ENCODE measurements around the gene NBPF11.
A peak's percentile ranks its signal among the peaks of the same experiment; 100 is the strongest.
"Not testable (repeated sequence)": the region's sequence is repeated elsewhere in the genome, so short reads cannot be mapped to it uniquely, and the experiment has no call there.

The NBPF11 gene, protein sequence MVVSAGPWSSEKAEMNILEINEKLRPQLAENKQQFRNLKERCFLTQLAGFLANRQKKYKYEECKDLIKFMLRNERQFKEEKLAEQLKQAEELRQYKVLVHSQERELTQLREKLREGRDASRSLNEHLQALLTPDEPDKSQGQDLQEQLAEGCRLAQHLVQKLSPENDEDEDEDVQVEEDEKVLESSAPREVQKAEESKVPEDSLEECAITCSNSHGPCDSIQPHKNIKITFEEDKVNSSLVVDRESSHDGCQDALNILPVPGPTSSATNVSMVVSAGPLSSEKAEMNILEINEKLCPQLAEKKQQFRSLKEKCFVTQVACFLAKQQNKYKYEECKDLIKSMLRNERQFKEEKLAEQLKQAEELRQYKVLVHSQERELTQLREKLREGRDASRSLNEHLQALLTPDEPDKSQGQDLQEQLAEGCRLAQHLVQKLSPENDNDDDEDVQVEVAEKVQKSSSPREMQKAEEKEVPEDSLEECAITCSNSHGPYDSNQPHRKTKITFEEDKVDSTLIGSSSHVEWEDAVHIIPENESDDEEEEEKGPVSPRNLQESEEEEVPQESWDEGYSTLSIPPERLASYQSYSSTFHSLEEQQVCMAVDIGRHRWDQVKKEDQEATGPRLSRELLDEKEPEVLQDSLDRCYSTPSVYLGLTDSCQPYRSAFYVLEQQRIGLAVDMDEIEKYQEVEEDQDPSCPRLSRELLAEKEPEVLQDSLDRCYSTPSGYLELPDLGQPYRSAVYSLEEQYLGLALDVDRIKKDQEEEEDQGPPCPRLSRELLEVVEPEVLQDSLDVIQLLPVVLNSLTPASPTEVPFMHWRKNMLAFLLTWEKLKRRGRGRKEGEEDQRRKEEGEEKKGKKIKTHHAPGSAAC

DNA sequence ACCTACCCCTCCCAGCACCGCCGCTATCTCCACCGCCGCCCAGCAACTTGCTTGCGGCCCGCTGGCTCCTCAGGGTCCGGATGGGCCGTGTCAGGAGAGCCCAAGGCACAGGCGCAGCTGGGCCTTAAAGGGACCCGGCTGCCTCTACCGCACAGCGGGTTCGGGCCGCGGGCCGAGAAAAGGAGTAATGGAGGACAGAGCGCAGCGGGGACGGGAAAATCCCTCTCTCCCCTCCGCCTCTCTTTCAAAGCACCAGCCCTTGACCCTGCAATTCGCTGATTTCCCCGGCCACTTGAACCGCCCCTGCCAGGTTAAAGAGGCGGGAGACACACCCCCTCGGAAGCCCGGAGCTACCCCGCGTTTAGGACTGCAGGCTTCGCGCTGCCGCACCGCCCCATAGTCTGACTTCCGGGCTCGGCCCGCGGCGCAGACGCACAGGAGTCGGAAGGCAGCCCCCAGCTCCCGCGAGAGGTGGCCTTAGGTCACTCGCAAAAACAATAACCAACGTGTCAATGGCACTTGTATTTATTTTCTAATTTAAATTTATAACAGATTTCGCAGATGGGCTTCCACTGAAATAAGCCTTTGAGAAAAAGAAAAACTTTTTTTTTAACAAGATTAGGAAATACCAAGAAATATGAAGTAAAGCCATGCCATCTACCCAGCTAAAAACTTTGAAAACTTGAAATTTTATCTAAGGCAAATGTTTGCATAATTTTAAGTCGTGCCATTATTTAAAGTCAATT lies at the start of gene NBPF11:
Gene NBPF11, minus strand, starts transcription at position 371 of the 746 bp plus-strand sequence. CDS start 25,278 bp downstream, outside the sequence.
- peak; percentile 83 for DNase-seq

DNA sequence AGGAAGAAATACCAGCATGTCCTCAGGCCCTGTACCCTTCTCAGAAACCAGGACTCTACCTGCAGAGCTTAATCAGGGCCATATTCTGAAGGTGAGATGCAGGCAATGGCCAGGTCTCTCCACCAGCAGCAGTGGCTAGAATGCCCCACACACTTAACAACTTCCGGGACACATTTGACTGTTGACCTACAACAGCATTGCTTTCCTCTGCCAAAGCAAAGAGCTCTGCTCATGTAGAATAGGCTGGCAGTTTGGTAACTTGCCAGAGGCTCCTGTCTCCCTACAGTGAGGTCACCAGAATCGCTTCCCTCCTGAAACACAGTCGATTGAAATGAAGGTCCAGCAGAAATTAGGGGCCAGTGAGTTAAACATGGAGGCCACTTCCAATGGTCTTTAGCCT lies 45.3 kb upstream of the NBPF11 start:
- not testable (repeated sequence) for DNase-seq

DNA sequence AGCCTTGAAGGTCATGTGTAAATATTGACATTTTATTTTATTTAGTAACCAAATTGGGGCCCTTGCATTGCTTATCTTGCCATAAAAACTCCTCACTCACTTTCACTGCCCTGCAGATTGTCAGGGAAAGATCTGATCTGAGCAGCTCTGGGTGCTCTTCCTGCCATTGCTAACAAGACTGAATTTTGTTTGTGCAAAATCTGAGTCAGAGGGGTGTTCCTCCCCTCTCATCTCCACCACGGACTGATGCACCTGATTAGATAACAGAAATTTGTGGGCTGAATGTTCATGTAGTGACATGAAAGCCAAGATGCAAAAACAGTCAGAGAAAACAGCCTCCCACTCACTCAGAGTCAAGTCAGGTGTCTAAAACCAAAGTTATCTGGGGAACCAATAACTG lies 44.9 kb upstream of the NBPF11 start:
- not testable (repeated sequence) for DNase-seq

DNA sequence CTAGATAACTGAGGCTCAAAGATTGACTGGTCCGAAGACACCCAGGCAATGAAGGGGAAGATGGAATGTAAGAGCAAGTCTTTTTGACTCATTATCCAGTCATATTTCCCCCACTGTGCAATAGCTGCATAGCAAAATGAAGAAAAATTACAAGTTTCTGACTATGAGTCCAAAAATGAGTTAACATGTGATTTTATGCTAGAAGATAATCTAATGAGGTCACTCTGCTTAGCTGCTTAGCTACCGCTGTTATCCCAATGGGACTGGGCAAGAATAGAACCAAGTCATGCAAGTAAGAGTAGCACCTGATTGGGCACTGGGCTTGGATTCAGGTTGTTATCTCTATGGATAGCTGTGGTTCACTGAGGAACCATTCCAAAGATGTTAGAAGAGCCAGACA lies 43.0 kb upstream of the NBPF11 start:
- not testable (repeated sequence) for DNase-seq

DNA sequence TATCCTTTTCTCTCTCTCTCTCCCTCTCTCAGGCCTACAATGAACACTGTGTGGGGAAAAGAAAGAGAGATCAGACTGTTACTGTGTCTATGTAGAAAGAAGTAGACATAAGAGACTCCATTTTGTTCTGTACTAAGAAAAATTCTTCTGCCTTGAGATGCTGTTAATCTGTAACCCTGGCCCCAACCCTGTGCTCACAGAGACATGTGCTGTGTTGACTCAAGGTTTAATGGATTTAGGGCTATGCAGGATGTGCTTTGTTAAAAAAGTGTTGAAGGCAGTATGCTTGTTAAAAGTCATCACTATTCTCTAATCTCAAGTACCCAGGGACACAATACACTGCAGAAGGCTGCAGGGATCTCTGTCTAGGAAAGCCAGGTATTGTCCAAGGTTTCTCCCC lies 36.7 kb upstream of the NBPF11 start:
- DNase-seq: not testable (repeated sequence)

DNA sequence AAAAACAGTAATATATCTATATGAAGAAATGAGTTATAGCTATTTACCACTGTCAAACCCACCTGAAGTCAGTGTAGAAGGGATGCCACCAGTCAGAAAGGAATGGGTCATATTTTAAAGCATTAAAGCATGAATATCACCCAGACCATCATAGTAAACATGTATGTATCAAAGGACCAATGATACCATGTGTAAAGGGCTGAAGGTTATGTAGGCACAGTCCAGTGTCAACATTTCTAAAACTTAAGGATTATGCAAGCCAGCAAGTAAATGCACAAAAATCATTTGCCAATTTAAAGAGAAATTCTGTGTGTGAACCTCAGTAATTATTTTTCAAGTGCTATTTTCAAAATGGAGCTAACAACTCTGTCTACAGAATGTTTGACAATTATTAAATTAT lies 26.6 kb upstream of the NBPF11 start:
- not testable (repeated sequence) for DNase-seq

DNA sequence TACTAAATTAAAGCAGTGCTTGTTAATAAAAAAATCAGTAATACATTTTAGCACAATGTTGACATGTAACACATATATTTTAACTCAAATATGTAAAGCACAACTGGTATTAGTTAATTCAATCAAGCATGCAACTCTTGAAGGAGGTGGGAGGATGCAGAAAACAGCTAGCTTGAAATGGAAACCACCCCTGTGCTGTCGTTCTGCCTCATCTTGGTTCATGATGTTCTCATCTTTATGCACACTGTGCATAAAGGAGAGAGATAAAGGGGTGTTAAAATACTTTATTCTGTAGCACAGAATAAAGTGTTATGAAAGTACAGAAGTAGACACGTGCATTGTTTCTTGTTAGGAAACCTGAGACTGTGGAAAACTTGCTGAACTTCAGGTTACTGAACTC lies 23.3 kb upstream of the NBPF11 start:
- not testable (repeated sequence) for DNase-seq

DNA sequence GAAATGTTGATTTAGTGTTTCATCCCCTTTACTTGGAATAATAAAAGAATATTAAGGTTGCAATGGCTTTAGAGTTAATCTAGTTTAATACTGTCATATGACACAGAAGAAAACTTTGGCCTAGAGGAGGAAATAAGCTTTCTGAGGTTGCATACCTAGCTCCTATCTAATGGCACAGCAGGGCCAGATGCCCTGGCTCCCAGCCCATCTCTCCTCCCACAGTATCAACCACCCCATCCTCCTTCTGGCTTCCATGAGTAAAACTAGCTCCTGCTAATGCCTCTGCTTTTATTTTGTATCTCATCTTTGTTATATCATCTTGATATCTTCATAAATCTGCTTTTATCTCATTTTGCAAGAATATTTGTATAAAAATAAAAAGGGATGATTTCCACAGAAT lies 19.9 kb upstream of the NBPF11 start:
- DNase-seq: not testable (repeated sequence)

DNA sequence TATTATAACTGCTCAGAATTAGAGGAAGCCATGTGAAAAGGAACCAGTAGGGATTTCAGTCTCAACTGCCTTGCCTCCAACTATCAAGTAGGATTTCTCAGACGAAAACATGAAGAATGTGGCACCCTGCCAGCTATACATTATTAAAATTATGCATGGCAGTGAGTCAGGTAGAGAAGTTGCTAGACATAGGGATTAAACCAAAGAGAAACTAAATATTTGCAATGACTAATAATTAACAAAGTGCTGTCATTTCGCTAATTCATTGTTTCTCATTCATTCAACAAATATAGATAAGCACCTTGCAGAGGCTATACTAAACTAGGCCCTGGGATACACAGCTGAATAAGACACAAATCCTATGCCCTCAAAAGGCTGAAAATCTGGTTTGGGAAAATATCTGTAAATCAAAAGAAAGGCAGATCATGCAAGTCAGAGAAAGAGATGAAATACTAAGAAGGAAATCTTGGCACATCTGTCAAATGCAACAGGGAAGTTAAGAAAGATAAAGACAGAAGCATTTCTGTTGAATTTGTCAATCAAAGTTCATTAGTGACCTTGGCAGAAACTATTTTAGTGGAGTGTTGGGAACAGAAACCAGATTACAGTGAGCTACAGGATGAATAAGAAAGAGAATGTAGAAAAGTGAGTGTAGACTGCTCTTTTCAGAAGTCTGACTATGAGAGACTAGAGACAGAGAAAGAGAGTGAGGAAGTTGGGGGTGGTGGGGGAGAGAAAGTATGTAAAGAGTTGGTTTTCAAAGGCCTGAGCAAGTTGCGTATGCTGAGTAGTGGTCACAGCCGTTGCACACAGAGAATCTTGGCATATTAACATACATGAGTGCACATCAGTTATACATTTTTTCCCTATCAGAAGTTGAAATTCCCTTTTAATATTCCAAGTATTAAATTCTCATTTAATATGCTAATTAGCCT lies 14.7 kb upstream of the NBPF11 start:
- DNase-seq: no peak

DNA sequence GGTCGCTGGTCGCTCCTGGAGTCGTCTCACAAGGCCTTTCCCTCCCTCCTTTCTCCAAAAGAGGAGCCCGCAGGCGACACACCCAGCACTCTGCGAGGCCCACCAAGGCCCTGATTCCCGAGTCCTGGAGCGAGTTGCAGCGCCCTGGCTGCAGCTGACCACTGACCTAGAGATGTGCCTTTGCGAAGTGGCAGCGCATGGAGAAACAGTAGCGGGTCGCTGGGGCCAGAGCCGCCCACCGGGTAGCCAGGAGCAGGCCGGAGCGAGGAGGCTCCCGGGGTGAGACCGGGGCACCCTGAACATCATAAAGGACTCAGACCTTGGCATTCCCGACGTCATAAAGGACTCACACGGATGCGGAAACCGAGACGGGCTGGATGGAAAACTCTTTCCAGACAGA lies 10.3 kb upstream of the NBPF11 start:
- no peak for DNase-seq

DNA sequence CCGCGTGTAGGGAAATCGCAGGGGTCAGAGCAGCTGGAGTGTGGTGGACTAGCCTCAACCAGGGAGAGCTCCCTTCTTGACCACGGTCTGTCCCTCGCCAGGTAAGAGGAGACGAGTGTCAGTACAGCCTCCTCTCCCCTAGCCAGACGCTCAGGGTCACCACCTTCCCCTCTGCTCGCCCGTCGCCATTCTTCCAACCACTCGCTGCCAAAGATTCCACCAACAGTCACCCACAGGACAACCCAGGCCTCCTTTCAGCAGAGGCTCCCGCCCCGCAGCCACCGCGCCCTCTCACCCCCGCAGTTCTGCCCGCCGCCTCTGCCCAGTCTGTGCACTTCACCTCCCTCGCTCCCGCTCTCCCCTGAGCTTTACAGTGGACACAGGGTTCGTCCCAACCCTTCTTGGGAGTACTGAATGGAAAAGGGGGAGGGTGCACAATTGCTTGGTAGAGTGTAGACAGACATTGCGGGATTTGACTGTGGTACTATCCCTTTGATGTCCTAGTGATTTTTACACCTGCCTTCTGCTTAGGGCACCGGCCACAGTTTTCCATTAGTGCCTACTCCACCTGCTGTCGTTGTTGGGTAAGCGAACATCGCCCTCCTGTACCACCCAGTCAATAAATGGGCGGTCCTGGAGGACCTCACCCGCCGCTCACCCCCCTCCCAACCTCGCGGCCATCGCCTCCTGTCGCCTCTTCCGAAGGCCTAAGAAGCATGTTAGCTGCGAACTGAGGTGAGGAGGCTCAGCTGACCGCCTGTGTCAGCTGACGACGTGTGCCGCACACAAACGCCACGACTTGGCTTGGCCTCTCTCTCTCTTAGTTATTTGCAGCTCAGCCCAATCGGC lies 9.2 kb upstream of the NBPF11 start:
- DNase-seq: no peak

DNA sequence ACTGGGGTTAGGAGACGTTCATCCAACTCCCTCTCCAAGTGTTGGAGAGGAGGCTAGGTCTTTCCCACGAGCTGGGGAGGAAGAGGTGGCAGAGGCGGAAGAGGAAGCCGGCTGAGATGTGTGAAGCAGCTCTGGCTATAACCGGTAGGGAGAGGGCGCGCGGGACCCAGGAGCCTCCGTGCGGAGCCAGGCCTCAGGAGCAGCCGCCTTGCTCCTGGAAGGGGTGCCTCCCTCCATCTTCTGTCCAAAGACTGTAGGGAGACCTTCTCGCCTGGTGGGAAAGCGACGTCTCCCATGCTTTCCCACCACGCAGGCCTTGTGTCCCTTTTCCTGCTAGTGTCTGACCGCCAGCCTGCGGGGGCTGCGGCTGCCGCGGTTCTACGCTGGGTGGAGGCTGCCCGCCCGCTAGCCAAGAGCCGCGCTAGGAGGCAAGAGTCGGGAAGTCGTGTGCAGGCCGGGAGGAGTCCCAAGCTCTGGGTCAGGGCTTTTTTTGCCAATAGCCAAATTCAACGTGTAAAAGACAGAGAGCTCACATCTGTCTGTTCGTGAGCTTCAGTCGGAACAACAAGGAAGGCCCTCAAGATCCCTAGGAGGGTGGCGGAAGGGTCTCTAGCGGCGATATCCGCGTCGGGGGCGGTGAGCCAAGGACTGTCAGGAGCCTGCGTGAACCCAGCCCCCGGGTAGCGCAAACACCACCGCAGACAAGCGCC lies 8.4 kb upstream of the NBPF11 start:
- DNase-seq: no peak

DNA sequence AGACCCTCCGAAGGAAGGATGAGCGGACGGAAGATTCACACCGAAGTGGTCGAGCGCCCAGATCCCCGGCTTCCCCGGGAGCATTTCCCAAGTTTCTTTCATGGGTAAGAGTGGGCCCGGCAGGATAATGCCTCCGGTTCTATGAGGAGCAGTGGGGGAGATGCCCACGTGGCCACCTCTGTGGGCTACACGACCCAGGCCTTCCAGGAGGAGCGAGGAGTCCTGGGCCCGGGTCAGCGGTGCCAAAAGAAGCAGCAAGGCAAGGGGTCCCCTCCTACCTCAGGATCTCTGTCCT lies 7.9 kb upstream of the NBPF11 start:
- no peak for DNase-seq

DNA sequence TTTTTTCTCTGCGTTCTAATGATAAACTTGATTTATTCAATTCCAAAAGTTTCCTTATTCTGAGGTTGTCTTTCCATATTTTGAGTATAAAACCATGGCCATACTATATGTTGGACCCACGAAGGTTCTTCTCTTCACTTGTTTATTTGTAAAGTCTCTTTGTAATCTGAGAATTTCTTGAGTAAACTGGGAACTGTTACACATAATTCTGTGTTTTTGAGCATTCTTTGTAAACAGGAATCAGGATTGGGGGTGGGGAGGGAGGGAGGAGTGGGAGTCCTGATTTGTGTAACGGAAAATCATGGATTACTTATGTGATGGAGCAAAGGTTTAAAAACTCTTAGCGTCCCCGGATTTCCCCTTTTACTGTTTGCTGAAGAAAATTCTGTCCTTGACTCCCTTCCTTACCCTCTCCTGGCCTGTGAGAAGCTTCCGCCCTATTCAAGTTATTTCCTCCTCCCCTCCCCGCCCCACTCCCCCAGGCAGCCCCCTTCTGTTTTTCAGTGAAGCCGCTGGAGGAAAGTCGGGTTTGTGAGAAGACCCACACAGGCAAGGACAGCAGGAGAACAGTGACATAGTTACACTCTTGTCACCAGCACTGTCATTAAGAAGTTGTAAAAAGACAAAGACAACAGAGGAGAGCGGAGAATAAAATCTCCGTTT lies 6.4 kb upstream of the NBPF11 start:
- no peak for DNase-seq

DNA sequence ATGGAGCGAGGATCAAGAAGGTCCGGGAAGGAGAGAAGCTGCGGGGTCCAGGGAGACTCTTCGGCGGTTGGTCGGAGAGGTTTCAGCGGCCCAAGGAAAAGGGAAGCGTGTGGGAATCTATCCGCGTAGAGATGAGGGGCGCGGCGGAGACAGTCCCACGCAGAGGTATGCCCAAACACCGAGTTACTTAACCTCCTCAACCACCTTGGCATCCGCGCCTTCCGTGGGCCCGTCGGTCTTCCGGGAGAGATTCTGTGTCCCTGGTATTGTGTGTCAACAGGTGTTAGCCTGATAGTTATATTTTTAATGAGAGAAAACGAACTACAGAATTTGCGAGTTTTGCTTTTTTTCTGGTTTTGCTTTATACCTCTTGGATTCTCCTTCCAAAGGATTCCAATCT lies 5.7 kb upstream of the NBPF11 start:
- peak; percentile 15 for DNase-seq

DNA sequence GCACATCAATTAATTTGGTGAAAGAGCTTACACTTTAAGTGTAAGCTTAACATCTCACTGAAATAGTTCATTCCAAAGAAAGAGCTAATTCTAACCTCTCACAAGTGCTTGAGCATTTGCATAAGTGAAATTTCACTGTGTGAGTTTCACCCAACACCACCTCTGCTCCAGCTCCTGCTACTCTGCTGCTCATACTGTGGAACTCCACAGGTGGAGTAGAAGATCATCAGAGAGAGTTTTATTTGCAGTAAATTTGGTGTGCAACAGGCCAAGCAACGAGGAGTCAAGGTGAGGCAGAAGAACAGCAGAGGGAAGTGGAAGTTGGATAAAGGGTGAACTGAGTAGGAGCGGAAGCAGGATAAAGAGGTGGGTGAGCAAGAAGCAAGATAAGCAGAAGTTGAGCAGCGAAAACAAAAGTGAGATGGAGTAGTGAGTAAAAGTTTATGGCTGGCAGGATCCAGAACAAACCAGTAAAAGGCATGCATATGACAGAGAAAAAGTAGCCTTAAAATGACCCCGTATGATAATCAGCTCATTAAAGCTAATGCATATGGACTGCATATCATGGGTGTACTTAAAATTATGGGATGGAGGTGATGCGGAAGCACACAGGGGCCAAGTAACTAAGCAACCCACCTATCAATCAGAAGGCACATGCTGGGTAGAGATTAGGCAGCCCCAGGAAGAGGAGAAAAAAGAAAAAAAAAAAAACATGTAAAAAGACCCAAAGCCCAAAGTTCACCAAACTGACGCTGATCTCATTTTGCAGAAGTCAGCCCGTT lies 3.6 kb upstream of the NBPF11 start:
- DNase-seq: not testable (repeated sequence)

DNA sequence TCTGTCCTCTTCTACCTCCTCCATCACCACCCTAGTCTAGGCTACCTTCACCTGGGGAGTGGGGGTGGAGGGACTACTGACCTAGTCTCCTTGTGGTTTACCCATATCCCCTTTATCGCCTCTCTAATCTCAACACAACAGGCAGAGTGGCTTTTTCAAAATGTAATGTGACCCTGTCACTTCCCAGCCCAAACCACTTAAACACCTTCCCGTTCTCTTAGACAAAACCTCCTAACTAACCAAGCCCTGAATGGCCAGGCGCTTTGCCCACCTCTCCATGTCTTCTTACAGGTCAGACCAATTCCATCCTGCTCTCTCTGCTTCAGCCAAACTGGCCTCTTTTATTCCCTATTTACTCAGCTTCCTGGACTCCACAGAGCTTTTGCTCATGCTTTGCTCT lies 714 bp upstream of the NBPF11 start:
- DNase-seq: not testable (repeated sequence)

DNA sequence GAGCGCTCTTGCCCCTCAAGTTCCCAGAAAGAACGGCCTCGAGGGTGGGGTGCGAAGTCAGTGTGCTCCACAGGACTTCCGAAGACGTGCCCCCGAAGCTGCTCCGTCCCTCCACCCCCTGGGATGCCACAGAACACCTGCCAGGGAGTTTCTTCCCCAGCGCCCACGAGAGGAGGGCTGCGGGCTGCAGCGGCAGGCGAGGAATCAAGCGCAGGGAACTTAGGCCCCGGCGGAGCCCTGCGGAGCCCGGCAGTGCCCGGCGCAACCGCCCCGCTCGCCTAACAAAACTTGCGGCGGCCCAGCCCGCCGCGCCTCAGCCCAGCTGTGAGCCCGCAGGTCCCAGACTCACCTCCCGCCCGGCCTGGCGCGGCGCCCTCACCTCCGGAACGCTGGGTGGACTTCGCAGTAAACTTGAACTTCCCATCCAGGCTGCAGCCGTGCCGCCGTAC lies 686 bp downstream of the NBPF11 start:
- DNase-seq: peak; percentile 41

DNA sequence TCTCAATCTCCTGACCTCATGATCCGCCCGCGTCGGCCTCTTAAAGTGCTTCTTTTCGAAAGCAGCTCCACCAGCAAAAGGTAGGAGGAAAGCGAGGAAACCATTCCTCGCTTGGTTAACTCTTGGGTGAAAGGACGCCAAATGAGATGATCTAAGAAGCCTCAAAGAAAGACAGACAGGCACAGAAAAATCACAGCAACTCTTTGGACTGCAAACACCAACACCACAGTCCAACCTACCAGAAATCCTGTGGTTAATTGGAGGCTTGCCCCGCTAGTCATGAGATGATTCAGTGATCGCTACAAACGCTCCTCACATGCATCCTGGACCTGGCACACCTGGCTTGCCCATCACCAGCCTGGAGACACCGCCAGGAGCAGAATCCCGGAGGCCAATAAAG lies 1.1 kb downstream of the NBPF11 start:
- DNase-seq: not testable (repeated sequence)

All from CD4-positive, alpha-beta T cell treated with Interleukin-6 for 4 hours (primary cell).